Chondrocyte (in vitro differentiated cells): ENCODE measurements around the gene PAGE2. TPM values are rescaled to one million over a fixed set of nuclear protein-coding genes. Genes with fewer than 3 reads are reported as not detected.
"Not testable (repeated sequence)": the region's sequence is repeated elsewhere in the genome, so short reads cannot be mapped to it uniquely, and the experiment has no call there.

Experiments
- DNase-seq: peaks from one replicate; pipeline ENCODE4 v3.0.0; 2021; ENCODE audit warnings: mixed read lengths, low spot score
- H3K27ac Mint-ChIP-seq: one replicate; pipeline ENCODE4 v1.8.0; 2021; ENCODE audit warnings: mild to moderate bottlenecking, moderate library complexity, mixed read lengths; ENCODE audit not compliant: unreplicated experiment
- H3K27me3 Mint-ChIP-seq: 2 replicates; pipeline ENCODE4 v1.8.0; 2021; ENCODE audit warnings: low read depth, mixed read lengths
- H3K36me3 Mint-ChIP-seq: 2 replicates; pipeline ENCODE4 v1.8.0; 2021; ENCODE audit warnings: low read depth, mixed read lengths
- H3K4me1 Mint-ChIP-seq: 2 replicates; pipeline ENCODE4 v1.8.0; 2021; ENCODE audit warnings: low read depth, mild to moderate bottlenecking, mixed read lengths
- H3K4me3 Mint-ChIP-seq: one replicate; pipeline ENCODE4 v1.8.0; 2021; ENCODE audit warnings: mild to moderate bottlenecking, moderate library complexity, mixed read lengths; ENCODE audit not compliant: unreplicated experiment
- H3K9me3 Mint-ChIP-seq: 2 replicates; pipeline ENCODE4 v1.8.0; 2021; ENCODE audit warnings: low read depth, mixed read lengths
- CTCF ChIP-seq: fragments of 200-600 bp; sonication (generic); IDR thresholded peaks from 2 replicates; pipeline ENCODE4 v1.5.0; 2021; ENCODE audit warnings: antibody characterized with exemption, mild to moderate bottlenecking, moderate library complexity
- total RNA-seq: library from RNA; stranded (reverse); gene quantifications from 3 replicates; pipeline ENCODE4 v1.2.1, GENCODE V29; 2021

The PAGE2 gene
- total RNA-seq, 1 donor from 2014 or later: not detected

GRCh38 chrX:55127692-55128091, 38.9 kb downstream of the PAGE2 start:
- TF ChIP-seq CTCF: no peak
- no peak for DNase-seq
- no peaks in the 10 kb centered on the region for H3K4me1 Mint-ChIP-seq
- H3K27ac Mint-ChIP-seq: no peak overlapping the region
- peaks cover 5% of the 10 kb centered on the region for H3K27me3 Mint-ChIP-seq
- no peak overlapping the region for H3K4me3 Mint-ChIP-seq
- H3K36me3 Mint-ChIP-seq: no peaks in the 10 kb centered on the region
- H3K9me3 Mint-ChIP-seq: peaks cover 4% of the 10 kb centered on the region

GRCh38 chrX:55129361-55129760, 40.5 kb downstream of the PAGE2 start:
- DNase-seq: no peak
- no peak overlapping the region for H3K4me3 Mint-ChIP-seq
- no peak for TF ChIP-seq CTCF
- no peak overlapping the region for H3K27ac Mint-ChIP-seq
- peaks cover 2% of the 10 kb centered on the region for H3K27me3 Mint-ChIP-seq
- peaks cover 7% of the 10 kb centered on the region for H3K9me3 Mint-ChIP-seq
- no peaks in the 10 kb centered on the region for H3K4me1 Mint-ChIP-seq
- no peaks in the 10 kb centered on the region for H3K36me3 Mint-ChIP-seq

GRCh38 chrX:55130481-55130880, 41.7 kb downstream of the PAGE2 start:
- no peaks in the 10 kb centered on the region for H3K36me3 Mint-ChIP-seq
- no peak for TF ChIP-seq CTCF
- H3K4me3 Mint-ChIP-seq: no peak overlapping the region
- H3K27me3 Mint-ChIP-seq: peaks cover 2% of the 10 kb centered on the region
- H3K9me3 Mint-ChIP-seq: peaks cover 7% of the 10 kb centered on the region
- DNase-seq: no peak
- no peak overlapping the region for H3K27ac Mint-ChIP-seq
- no peaks in the 10 kb centered on the region for H3K4me1 Mint-ChIP-seq

GRCh38 chrX:55132416-55132815, 43.6 kb downstream of the PAGE2 start:
- no peak for DNase-seq
- Mint-ChIP-seq H3K27ac (no peak overlapping the region), H3K27me3 (peaks cover 2% of the 10 kb centered on the region), H3K9me3 (peaks cover 11% of the 10 kb centered on the region), H3K4me1 (no peaks in the 10 kb centered on the region), H3K36me3 (no peaks in the 10 kb centered on the region), H3K4me3 (no peak overlapping the region)
- no peak for TF ChIP-seq CTCF

GRCh38 chrX:55135171-55135570, 46.4 kb downstream of the PAGE2 start:
- no peaks in the 10 kb centered on the region for H3K4me1 Mint-ChIP-seq
- no peak overlapping the region for H3K27ac Mint-ChIP-seq
- H3K27me3 Mint-ChIP-seq: peaks cover 2% of the 10 kb centered on the region
- peak; percentile 78 for TF ChIP-seq CTCF
- H3K36me3 Mint-ChIP-seq: peaks cover 2% of the 10 kb centered on the region
- no peak for DNase-seq
- peaks cover 14% of the 10 kb centered on the region for H3K9me3 Mint-ChIP-seq
- H3K4me3 Mint-ChIP-seq: no peak overlapping the region

GRCh38 chrX:55140800-55141199, 52.0 kb downstream of the PAGE2 start:
- not testable (repeated sequence) for H3K4me3 Mint-ChIP-seq, H3K27me3 Mint-ChIP-seq, H3K36me3 Mint-ChIP-seq, H3K27ac Mint-ChIP-seq, DNase-seq
- H3K4me1 Mint-ChIP-seq: peaks cover 12% of the 10 kb centered on the region
- peaks cover 10% of the 10 kb centered on the region for H3K9me3 Mint-ChIP-seq
